Measurements from ENCODE around the gene FABP2. TPM values are rescaled to one million over a fixed set of nuclear protein-coding genes. Genes with fewer than 3 reads are reported as not detected.
"Not testable (repeated sequence)": the region's sequence is repeated elsewhere in the genome, so short reads cannot be mapped to it uniquely, and the experiment has no call there.

The FABP2 gene
- total RNA-seq, 1 donor = not detected

- H2AFZ ChIP-seq (ENCODE audit: low read length) = peak overlapping the region; percentile 72
- no peaks in the 10 kb centered on the region for H3K27me3 ChIP-seq (ENCODE audit: insufficient read depth, low read length)
- peaks cover 15% of the 10 kb centered on the region for H3K4me1 ChIP-seq (ENCODE audit: insufficient read depth, low read length)
- no peaks in the 10 kb centered on the region for H3K36me3 ChIP-seq (ENCODE audit: insufficient read depth, low read length)
- peak overlapping the region; percentile 92 for H3K4me2 ChIP-seq (ENCODE audit: insufficient read depth, low read length)
- no peaks in the 10 kb centered on the region for H4K20me1 ChIP-seq (ENCODE audit: insufficient read depth, low read length)
- H3K27ac ChIP-seq (ENCODE audit: low read depth, low read length) = peak overlapping the region; percentile 60
- DNase-seq (ENCODE audit: insufficient read length, low spot score, missing footprints) = no peak
- H3K9me3 ChIP-seq (ENCODE audit: low read depth, low read length) = no peaks in the 10 kb centered on the region
- peak overlapping the region; percentile 63 for H3K4me3 ChIP-seq (ENCODE audit: insufficient read depth, low read length)
- TF ChIP-seq, protein P1, sequence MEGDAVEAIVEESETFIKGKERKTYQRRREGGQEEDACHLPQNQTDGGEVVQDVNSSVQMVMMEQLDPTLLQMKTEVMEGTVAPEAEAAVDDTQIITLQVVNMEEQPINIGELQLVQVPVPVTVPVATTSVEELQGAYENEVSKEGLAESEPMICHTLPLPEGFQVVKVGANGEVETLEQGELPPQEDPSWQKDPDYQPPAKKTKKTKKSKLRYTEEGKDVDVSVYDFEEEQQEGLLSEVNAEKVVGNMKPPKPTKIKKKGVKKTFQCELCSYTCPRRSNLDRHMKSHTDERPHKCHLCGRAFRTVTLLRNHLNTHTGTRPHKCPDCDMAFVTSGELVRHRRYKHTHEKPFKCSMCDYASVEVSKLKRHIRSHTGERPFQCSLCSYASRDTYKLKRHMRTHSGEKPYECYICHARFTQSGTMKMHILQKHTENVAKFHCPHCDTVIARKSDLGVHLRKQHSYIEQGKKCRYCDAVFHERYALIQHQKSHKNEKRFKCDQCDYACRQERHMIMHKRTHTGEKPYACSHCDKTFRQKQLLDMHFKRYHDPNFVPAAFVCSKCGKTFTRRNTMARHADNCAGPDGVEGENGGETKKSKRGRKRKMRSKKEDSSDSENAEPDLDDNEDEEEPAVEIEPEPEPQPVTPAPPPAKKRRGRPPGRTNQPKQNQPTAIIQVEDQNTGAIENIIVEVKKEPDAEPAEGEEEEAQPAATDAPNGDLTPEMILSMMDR (IDR thresholded peaks at IDR 0.05; ENCODE audit: extremely low read depth, low read depth, low read length) = no peak
- peaks cover 20% of the 10 kb centered on the region for H3K79me2 ChIP-seq (ENCODE audit: insufficient read depth, low read length)
Observed at GRCh38 chr4:119284876-119285780, 36.8 kb downstream of the FABP2 start.

- Histone ChIP-seq H3K27ac (ENCODE audit: low read depth, low read length) (no peak overlapping the region), H3K4me1 (ENCODE audit: insufficient read depth, low read length) (peaks cover 15% of the 10 kb centered on the region), H3K36me3 (ENCODE audit: insufficient read depth, low read length) (no peaks in the 10 kb centered on the region), H3K79me2 (ENCODE audit: insufficient read depth, low read length) (peaks cover 20% of the 10 kb centered on the region), H2AFZ (ENCODE audit: low read length) (no peak overlapping the region), H3K4me3 (ENCODE audit: insufficient read depth, low read length) (no peak overlapping the region), H3K4me2 (ENCODE audit: insufficient read depth, low read length) (no peak overlapping the region), H4K20me1 (ENCODE audit: insufficient read depth, low read length) (no peaks in the 10 kb centered on the region), H3K9me3 (ENCODE audit: low read depth, low read length) (no peaks in the 10 kb centered on the region), H3K27me3 (ENCODE audit: insufficient read depth, low read length) (no peaks in the 10 kb centered on the region)
- no peak for DNase-seq (ENCODE audit: insufficient read length, low spot score, missing footprints)
- TF ChIP-seq, protein P1 (IDR thresholded peaks at IDR 0.05; ENCODE audit: extremely low read depth, low read depth, low read length) = no peak
Observed at GRCh38 chr4:119281393-119281792, 40.5 kb downstream of the FABP2 start.

GRCh38 chr4:119279945-119280344 lies 42.0 kb downstream of the FABP2 start:
- H3K4me2 ChIP-seq (ENCODE audit: insufficient read depth, low read length); H3K4me1 ChIP-seq (ENCODE audit: insufficient read depth, low read length); H4K20me1 ChIP-seq (ENCODE audit: insufficient read depth, low read length): not testable (repeated sequence)

GRCh38 chr4:119279541-119279940 lies 42.4 kb downstream of the FABP2 start:
- not testable (repeated sequence) for H3K27me3 ChIP-seq (ENCODE audit: insufficient read depth, low read length); H3K4me2 ChIP-seq (ENCODE audit: insufficient read depth, low read length)
- H3K79me2 ChIP-seq (ENCODE audit: insufficient read depth, low read length) = peaks cover 15% of the 10 kb centered on the region

More at GRCh38 chr4:119279945-119280344, 42.0 kb downstream of the FABP2 start:
- H3K9me3 ChIP-seq (ENCODE audit: low read depth, low read length); H3K36me3 ChIP-seq (ENCODE audit: insufficient read depth, low read length); H3K27me3 ChIP-seq (ENCODE audit: insufficient read depth, low read length); H3K4me3 ChIP-seq (ENCODE audit: insufficient read depth, low read length); DNase-seq (ENCODE audit: insufficient read length, low spot score, missing footprints); H2AFZ ChIP-seq (ENCODE audit: low read length); H3K27ac ChIP-seq (ENCODE audit: low read depth, low read length): not testable (repeated sequence)
- H3K79me2 ChIP-seq (ENCODE audit: insufficient read depth, low read length) = peaks cover 16% of the 10 kb centered on the region

More at GRCh38 chr4:119279541-119279940, 42.4 kb downstream of the FABP2 start:
- H3K4me1 ChIP-seq (ENCODE audit: insufficient read depth, low read length); H3K36me3 ChIP-seq (ENCODE audit: insufficient read depth, low read length); H4K20me1 ChIP-seq (ENCODE audit: insufficient read depth, low read length); H3K4me3 ChIP-seq (ENCODE audit: insufficient read depth, low read length); H2AFZ ChIP-seq (ENCODE audit: low read length); DNase-seq (ENCODE audit: insufficient read length, low spot score, missing footprints); H3K27ac ChIP-seq (ENCODE audit: low read depth, low read length); H3K9me3 ChIP-seq (ENCODE audit: low read depth, low read length): not testable (repeated sequence)

Measured in osteoblast (primary cell).